IPS-20b (cell line): Measurements from ENCODE around the gene LAMC1.

Source experiments
- H3K27ac ChIP-seq: one replicate; pipeline ENCODE4 v1.5.1; 2013; ENCODE audit warnings: low read length
- H3K27me3 ChIP-seq: 2 replicates; pipeline ENCODE4 v1.6.1; 2013; ENCODE audit warnings: mild to moderate bottlenecking, low read length, inconsistent platforms; ENCODE audit not compliant: insufficient read depth
- H3K36me3 ChIP-seq: 2 replicates; pipeline ENCODE4 v1.6.1; 2013; ENCODE audit warnings: low read depth, mild to moderate bottlenecking, inconsistent platforms, low read length, moderate library complexity; ENCODE audit not compliant: insufficient read depth
- H3K4me1 ChIP-seq: 2 replicates; pipeline ENCODE4 v1.6.1; 2013; ENCODE audit warnings: mild to moderate bottlenecking, control low read depth, inconsistent platforms, low read length, moderate library complexity; ENCODE audit not compliant: insufficient read depth
- H3K4me3 ChIP-seq: 2 replicates; pipeline ENCODE4 v1.5.1; 2013; ENCODE audit warnings: mild to moderate bottlenecking, low read length, inconsistent platforms
- H3K9ac ChIP-seq: 2 replicates; pipeline ENCODE4 v1.6.1; 2013; ENCODE audit warnings: low read depth, mild to moderate bottlenecking, inconsistent platforms, low read length, moderate library complexity
- H3K9me3 ChIP-seq: 2 replicates; pipeline ENCODE4 v1.6.1; 2013; ENCODE audit warnings: mild to moderate bottlenecking, low read depth, low read length, inconsistent platforms; ENCODE audit not compliant: insufficient read depth

The LAMC1 gene

DNA sequence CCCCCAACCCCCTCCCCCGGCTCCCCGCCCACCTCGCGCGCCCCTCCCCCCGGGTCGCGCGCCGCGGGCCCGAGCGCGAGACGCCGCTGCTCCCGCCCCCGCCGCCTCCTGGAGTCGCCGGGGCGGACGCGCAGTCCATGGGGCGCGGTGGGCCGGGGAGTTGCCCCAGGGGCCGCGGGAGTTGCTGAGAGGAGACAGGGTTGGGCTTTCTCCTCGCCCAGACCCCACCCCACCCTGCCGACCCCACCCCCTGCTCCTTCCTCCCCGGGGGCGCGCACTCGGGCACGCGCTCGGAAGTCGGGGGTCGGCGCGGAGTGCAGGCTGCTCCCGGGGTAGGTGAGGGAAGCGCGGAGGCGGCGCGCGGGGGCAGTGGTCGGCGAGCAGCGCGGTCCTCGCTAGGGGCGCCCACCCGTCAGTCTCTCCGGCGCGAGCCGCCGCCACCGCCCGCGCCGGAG, at the start of gene LAMC1:
Gene LAMC1 (plus strand): TSS at position 275 of the 455 bp plus-strand sequence. CDS start 297 bp downstream, outside the sequence.
- H3K4me1 ChIP-seq, result peaks cover 37% of the 10 kb centered on the region
- no peaks in the 10 kb centered on the region for H3K36me3 ChIP-seq
- peak within 1 kb of the TSS; percentile 35 for H3K27ac ChIP-seq
- no peaks in the 10 kb centered on the region for H3K9me3 ChIP-seq
- peaks cover 13% of the 10 kb centered on the region; the same call in 1 of the 2 replicates for H3K27me3 ChIP-seq
- H3K9ac ChIP-seq, result peak within 1 kb of the TSS; percentile 92
- peak within 1 kb of the TSS; percentile 93 for H3K4me3 ChIP-seq

DNA sequence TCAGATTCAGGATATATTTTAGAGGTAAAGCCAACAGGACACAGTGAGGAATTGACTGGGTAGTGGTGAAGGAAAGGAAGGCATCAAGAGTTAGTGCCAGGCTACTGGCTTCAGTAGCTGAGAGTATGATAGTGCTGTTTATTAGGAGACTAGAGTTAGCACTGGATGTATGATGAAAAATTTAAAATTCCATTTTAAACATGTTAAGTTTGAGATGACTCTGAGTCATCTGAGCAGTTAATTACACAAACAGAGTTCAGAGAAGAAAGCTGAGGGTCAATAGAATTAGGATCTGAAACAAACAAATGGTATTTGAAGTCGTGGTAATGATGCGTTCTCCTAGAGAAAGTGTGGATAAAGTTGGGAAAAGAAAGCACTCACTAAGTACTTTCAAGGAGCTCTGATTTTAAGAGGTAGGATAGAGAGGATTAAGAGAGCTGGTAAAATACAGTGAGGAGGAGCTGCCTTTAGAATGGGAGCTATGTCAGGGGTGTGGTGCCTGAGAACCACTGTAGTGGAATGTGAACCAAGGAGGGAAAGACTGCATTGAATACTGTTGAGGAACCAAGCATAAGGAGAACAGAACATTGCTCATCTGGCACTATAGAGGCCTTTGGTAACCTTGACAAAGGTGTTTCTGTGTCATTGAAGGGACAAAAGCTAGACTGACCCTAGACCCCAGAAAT, 48.6 kb upstream of the LAMC1 start:
- Histone ChIP-seq H3K4me3 (no peak overlapping the region), H3K27ac (no peak overlapping the region), H3K9ac (no peak overlapping the region), H3K4me1 (no peaks in the 10 kb centered on the region), H3K36me3 (no peaks in the 10 kb centered on the region), H3K27me3 (no peaks in the 10 kb centered on the region), H3K9me3 (no peaks in the 10 kb centered on the region)

DNA sequence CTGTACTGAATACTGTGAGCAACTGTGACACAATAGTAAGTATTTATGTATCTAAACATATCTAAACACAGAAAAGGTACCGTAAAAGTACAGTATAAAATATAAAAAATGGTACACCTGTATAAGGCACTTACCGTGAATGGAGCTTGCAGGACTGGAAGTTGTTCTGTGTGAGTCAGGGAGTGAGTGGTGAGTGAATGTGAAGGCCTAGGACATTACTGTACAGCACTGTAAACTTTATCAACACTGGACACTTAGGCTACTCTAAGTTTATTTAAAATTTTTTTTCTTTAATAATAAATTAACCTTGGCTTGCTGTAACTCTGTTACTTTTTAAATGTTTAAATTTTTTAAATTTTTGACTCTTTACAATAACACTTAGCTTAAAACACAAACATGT, 45.7 kb upstream of the LAMC1 start:
- Histone ChIP-seq H3K27ac (no peak overlapping the region), H3K4me1 (no peaks in the 10 kb centered on the region), H3K4me3 (no peak overlapping the region), H3K9ac (no peak overlapping the region), H3K27me3 (no peaks in the 10 kb centered on the region), H3K36me3 (no peaks in the 10 kb centered on the region), H3K9me3 (no peaks in the 10 kb centered on the region)

DNA sequence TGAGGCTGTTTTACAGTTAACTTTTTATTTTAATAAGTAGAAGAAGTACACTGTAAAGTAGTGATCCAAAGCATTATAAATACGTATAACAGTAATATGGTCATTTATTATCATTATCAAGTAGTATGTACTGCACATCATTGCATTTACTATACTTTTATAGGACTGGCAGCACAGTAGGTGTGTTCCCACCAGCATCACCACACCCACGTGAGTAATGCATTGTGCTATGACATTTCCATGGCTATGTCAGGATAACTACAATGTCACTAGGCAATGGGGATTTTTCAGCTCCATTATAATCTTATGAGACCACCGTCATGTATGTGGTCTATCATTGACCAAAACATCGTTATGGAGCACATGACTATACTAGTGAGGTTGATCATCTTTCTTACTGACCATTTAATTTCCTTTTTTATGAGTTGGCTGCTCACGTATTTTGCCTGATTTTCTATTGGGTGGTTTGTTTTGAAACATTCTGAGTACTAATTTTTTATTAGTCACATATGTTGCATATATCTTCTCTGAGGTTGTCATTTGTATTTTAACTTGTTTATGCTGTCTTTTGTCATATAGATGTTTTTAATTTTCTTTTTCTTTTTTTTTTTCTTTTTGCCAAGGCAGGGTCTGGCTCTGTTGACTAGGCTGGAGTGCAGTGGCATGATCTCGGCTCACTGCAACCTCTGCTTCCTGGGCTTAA, 44.9 kb upstream of the LAMC1 start:
- Histone ChIP-seq H3K36me3 (no peaks in the 10 kb centered on the region), H3K27me3 (no peaks in the 10 kb centered on the region), H3K27ac (no peak overlapping the region), H3K9ac (no peak overlapping the region), H3K9me3 (no peaks in the 10 kb centered on the region), H3K4me1 (no peaks in the 10 kb centered on the region), H3K4me3 (no peak overlapping the region)

DNA sequence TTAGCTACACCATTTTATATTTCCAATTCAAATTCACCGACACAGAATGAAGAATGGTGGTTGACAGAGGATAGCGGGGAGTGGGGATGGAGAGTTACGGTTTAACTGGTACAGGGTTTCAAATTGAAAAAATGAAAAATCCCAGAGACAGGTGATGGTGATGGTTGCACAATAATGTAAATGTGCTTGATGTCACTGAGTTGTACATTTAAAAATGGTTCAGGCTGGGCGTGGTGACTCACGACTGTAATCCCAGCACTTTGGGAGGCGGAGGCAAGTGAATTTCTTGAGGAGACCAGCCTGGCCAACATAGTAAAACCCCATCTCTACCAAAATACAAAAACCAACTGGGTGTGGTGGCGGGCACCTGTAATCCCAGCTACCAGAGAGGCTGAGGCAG, 39.1 kb upstream of the LAMC1 start:
- Histone ChIP-seq H3K9ac (no peak overlapping the region), H3K9me3 (no peaks in the 10 kb centered on the region), H3K27me3 (no peaks in the 10 kb centered on the region), H3K4me3 (no peak overlapping the region), H3K4me1 (no peaks in the 10 kb centered on the region), H3K27ac (no peak overlapping the region), H3K36me3 (no peaks in the 10 kb centered on the region)

DNA sequence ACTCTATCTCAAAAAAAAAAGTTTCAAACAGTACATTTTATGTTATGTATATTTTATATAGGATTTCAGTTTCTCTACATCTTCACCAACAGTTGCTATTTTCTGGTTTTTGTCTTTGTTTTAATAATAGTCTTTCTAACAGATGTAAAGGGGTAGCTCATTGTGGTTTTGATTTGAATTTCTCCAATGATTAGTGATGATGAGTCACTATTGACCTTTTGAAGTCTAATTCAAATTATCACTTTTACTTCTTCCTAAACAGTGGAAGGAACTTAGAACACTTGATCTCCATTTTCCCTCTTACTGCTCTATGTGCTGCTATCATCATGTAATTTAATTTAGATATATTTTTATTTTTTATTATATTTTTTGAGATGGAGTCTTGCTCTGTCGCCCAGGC, 38.6 kb upstream of the LAMC1 start:
- no peak overlapping the region for H3K4me3 ChIP-seq

DNA sequence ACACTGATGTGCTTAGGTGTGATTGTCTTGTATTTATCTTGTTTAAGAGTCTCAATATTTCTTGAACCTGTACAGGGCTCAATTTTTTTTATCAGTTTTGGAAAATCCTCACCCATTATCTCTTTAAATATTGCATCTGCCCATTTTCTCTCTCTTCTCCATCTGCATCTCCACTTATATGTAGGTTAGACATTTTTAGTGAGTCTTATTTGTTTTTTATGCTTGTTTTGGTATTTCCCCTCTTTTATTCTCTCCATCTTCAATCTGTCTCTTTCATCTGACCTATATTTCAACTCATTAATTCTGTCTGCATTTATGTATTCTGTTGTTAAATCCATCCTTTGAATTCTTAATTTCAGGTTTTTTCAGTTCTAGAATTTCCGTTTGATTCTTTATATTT, 37.3 kb upstream of the LAMC1 start:
- Histone ChIP-seq H3K9ac (no peak overlapping the region), H3K27ac (no peak overlapping the region), H3K27me3 (no peaks in the 10 kb centered on the region), H3K36me3 (no peaks in the 10 kb centered on the region), H3K4me1 (no peaks in the 10 kb centered on the region), H3K9me3 (no peaks in the 10 kb centered on the region), H3K4me3 (no peak overlapping the region)

More for the DNA sequence above, 38.6 kb upstream of the LAMC1 start:
- H3K9me3 ChIP-seq, result no peaks in the 10 kb centered on the region
- H3K27ac ChIP-seq, result no peak overlapping the region
- H3K9ac ChIP-seq, result no peak overlapping the region
- H3K27me3 ChIP-seq, result no peaks in the 10 kb centered on the region
- no peaks in the 10 kb centered on the region for H3K36me3 ChIP-seq
- H3K4me1 ChIP-seq, result no peaks in the 10 kb centered on the region

DNA sequence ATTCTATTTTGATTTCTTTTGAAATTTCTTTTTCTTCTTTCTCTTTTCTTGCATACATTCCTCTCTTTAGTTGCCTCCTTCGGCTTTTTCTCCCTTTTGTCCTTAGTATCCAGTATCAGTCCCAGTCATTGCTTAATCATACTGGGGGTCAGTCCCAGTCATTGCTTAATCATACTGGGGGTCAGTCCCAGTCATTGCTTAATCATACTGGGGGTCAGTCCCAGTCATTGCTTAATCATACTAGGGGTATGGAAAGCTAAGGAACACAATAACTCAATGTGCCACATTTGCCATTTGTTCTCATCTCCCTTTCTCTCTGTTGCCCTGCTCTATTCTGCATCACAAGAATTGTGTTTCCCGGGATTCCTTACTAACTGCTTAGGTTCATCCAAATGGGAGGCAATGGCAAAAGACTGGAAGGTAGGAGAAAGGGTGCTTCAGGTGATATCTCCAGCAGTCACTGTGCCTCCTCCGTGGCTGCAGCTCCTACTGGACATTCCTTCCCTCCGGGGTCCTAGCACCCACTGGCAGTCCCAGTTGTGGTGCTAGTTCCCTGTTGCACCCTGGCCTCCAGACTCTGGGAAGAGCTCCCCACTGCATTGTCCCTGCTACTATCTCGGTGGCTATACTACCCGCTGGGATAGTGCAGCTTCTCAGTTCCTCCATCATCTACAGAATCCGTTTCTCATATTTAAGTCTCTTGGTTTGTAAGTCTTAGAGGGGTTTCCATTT, 32.6 kb upstream of the LAMC1 start:
- H3K4me1 ChIP-seq, result no peaks in the 10 kb centered on the region
- no peaks in the 10 kb centered on the region for H3K36me3 ChIP-seq
- H3K9ac ChIP-seq, result no peak overlapping the region
- H3K9me3 ChIP-seq, result no peaks in the 10 kb centered on the region
- no peaks in the 10 kb centered on the region for H3K27me3 ChIP-seq
- no peak overlapping the region for H3K4me3 ChIP-seq
- no peak overlapping the region for H3K27ac ChIP-seq

DNA sequence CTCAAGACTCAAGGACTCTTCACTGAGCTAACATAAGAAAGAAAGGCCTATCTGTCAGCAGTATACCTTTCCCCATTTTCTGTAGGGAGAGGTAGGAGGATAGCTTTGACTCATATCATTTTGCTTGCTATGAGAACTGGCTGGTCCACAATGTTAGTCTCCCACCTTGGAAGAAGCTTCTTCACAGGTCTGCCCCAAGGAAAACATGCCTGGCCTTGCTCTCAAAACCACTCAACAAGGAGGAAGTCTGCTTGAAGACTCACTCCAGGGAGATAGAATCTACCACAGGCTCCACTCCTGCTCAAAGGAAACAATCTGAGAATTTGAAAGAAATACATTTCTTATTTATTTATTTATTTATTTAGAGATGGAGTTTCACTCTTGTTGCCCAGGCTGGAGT, 29.5 kb upstream of the LAMC1 start:
- no peak overlapping the region for H3K4me3 ChIP-seq
- no peaks in the 10 kb centered on the region for H3K4me1 ChIP-seq
- H3K9me3 ChIP-seq, result no peaks in the 10 kb centered on the region
- no peak overlapping the region for H3K9ac ChIP-seq
- H3K27me3 ChIP-seq, result no peaks in the 10 kb centered on the region
- no peak overlapping the region for H3K27ac ChIP-seq
- no peaks in the 10 kb centered on the region for H3K36me3 ChIP-seq

DNA sequence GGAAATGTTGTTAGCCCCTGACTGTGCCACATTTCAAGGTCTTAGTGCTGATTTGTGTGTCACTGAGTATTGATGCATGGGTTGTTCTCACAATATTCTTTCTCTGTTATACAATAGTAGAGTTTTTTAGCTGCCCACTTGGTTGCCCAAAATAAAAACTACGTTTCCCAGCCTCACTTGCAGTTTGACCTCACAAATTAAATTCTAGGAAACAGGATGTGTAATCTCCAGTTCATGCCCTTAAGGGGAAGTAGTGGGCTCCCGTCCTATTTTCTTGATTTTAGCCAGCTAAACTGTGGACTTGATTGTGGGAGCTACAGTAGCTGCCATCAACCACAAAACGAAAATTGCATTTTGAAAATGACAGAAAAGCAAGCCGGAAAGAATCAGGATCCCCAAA, 27.3 kb upstream of the LAMC1 start:
- no peak overlapping the region for H3K4me3 ChIP-seq
- no peaks in the 10 kb centered on the region for H3K27me3 ChIP-seq
- H3K9me3 ChIP-seq, result no peaks in the 10 kb centered on the region
- H3K9ac ChIP-seq, result no peak overlapping the region
- no peak overlapping the region for H3K27ac ChIP-seq
- no peaks in the 10 kb centered on the region for H3K4me1 ChIP-seq
- H3K36me3 ChIP-seq, result no peaks in the 10 kb centered on the region

DNA sequence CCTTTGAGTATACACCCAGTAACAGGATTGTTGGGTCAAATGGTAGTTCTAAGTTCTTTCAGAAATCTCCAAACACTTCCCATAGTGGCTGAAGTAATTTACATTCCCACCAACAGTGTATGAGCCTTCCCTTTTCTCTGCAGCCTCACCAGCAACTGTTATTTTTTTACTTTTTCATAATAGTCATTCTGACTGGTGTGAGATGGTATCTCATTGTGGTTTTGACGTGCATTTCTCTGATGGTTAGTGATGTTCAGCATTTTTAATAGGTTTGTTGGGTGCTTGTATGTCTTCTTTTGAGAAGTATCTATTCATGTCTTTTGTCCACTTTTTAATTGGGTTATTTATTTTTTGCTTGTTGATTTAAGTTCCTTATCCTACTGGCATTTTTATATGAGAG, 26.4 kb upstream of the LAMC1 start:
- H3K27me3 ChIP-seq, result no peaks in the 10 kb centered on the region
- no peaks in the 10 kb centered on the region for H3K4me1 ChIP-seq
- H3K4me3 ChIP-seq, result no peak overlapping the region
- H3K9me3 ChIP-seq, result no peaks in the 10 kb centered on the region
- H3K27ac ChIP-seq, result no peak overlapping the region
- H3K9ac ChIP-seq, result no peak overlapping the region
- H3K36me3 ChIP-seq, result no peaks in the 10 kb centered on the region

DNA sequence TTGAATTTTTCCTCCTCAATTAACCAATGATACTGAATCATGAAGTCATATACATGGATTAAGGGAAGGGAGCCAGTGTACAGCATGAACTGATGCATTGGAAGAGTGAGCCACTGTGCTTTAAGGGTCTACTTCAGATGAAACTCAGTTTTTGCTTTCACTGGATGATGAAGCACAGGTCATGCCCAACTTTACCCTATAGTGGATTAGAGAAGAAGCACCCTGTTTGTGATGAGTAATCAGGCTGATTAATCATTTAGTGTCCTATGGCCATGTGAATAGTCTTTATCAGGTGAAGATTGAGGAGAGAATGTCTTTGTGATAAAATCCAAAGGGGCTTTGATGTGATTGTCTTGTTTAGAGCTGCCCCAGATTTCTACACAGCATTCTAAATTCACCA, 24.7 kb upstream of the LAMC1 start:
- Histone ChIP-seq H3K9ac (no peak overlapping the region), H3K4me1 (no peaks in the 10 kb centered on the region), H3K27me3 (no peaks in the 10 kb centered on the region), H3K9me3 (no peaks in the 10 kb centered on the region), H3K36me3 (no peaks in the 10 kb centered on the region), H3K4me3 (no peak overlapping the region), H3K27ac (no peak overlapping the region)
